IMR-90 (cell line): ENCODE results near the gene LAMC3.

Experiments
- CTCF ChIP-seq: conservative IDR thresholded peaks from 2 replicates; pipeline ENCODE4 v1.5.1; 2012; ENCODE audit warnings: mild to moderate bottlenecking, low read depth, low read length, improper control_type of control experiment
- FOS ChIP-seq: fragments of 150-350 bp; IDR thresholded peaks from 2 replicates; pipeline ENCODE4 v1.6.1; 2016; ENCODE audit warnings: low read depth, low read length

- TF ChIP-seq CTCF (no peak), FOS (no peak)
Observed at GRCh38 chr9:131050831-131051230, 41.9 kb downstream of the LAMC3 start.
